GM19324 (cell line): ENCODE results near the gene KCNQ1.

Experiments
- ATAC-seq: cut with Tn5 transposase; IDR thresholded peaks from one replicate; pipeline ENCODE4 v1.9.1; 2021; ENCODE audit warnings: mild to moderate bottlenecking, moderate library complexity; ENCODE audit not compliant: unreplicated experiment, low FRiP score

Gene KCNQ1

GRCh38 chr11:2542406-2542805 lies 97.6 kb downstream of the KCNQ1 start:
- ATAC-seq, result no peak

- no peak for ATAC-seq
Observed at GRCh38 chr11:2547806-2548205, 103.0 kb downstream of the KCNQ1 start.

- no peak for ATAC-seq
Observed at GRCh38 chr11:2548596-2548995, 103.8 kb downstream of the KCNQ1 start.

GRCh38 chr11:2549080-2549479 lies 104.3 kb downstream of the KCNQ1 start:
- no peak for ATAC-seq

GRCh38 chr11:2549491-2549875 lies 104.7 kb downstream of the KCNQ1 start:
- ATAC-seq, result no peak

GRCh38 chr11:2549876-2550605 lies 105.2 kb downstream of the KCNQ1 start:
- ATAC-seq, result no peak

- no peak for ATAC-seq
Observed at GRCh38 chr11:2550606-2550970, 105.8 kb downstream of the KCNQ1 start.

GRCh38 chr11:2551131-2551530 lies 106.3 kb downstream of the KCNQ1 start:
- ATAC-seq, result no peak

- ATAC-seq, result no peak
Observed at GRCh38 chr11:2552210-2552609, 107.4 kb downstream of the KCNQ1 start.

GRCh38 chr11:2553198-2553597 lies 108.4 kb downstream of the KCNQ1 start:
- ATAC-seq, result no peak

GRCh38 chr11:2553886-2554285 lies 109.1 kb downstream of the KCNQ1 start:
- ATAC-seq, result no peak

GRCh38 chr11:2554338-2555207 lies 109.8 kb downstream of the KCNQ1 start:
- no peak for ATAC-seq

GRCh38 chr11:2555336-2555735 lies 110.5 kb downstream of the KCNQ1 start:
- ATAC-seq, result no peak

GRCh38 chr11:2555891-2556290 lies 111.1 kb downstream of the KCNQ1 start:
- no peak for ATAC-seq

- no peak for ATAC-seq
Observed at GRCh38 chr11:2557381-2557780, 112.6 kb downstream of the KCNQ1 start.

GRCh38 chr11:2558397-2558796 lies 113.6 kb downstream of the KCNQ1 start:
- ATAC-seq, result no peak

- ATAC-seq, result no peak
Observed at GRCh38 chr11:2558861-2559526, 114.2 kb downstream of the KCNQ1 start.

GRCh38 chr11:2559527-2560311 lies 114.9 kb downstream of the KCNQ1 start:
- no peak for ATAC-seq

- no peak for ATAC-seq
Observed at GRCh38 chr11:2561696-2562581, 117.1 kb downstream of the KCNQ1 start.

- no peak for ATAC-seq
Observed at GRCh38 chr11:2562890-2563212, 118.0 kb downstream of the KCNQ1 start.
